WTC11 (cell line): ENCODE results near the gene SSNA1. TPM values are rescaled to one million over a fixed set of nuclear protein-coding genes. Genes with fewer than 3 reads are reported as not detected.

Experiments used
- ATAC-seq: fragments of 200-7000 bp; cut with Tn5 transposase; 2 replicates; pipeline ENCODE4 v1.10.0; 2021; ENCODE audit warnings: mild to moderate bottlenecking, moderate library complexity
- CTCF ChIA-PET: fragments of 300-600 bp; sonication (Branson Sonifier 250); formaldehyde crosslinking; loops from one replicate; lab custom pipeline; 2021; ENCODE audit warnings: antibody characterized with exemption; lab: Charles Lee
- POLR2A ChIA-PET: fragments of 350-600 bp; sonication (Branson Sonifier 250); formaldehyde crosslinking; loops from one replicate; lab custom pipeline; 2021; ENCODE audit warnings: antibody characterized with exemption; lab: Charles Lee
- DNase-seq: peaks from one replicate; pipeline ENCODE4 v3.0.0; 2021; ENCODE audit warnings: low spot score
- H3K27ac Mint-ChIP-seq: 2 replicates; pipeline ENCODE4 v1.8.0; 2021; ENCODE audit warnings: mixed read lengths
- H3K27me3 Mint-ChIP-seq: 2 replicates; pipeline ENCODE4 v1.8.0; 2021; ENCODE audit warnings: low read depth, mild to moderate bottlenecking, moderate library complexity, mixed read lengths
- H3K36me3 Mint-ChIP-seq: 2 replicates; pipeline ENCODE4 v1.8.0; 2021; ENCODE audit warnings: mixed read lengths
- H3K4me1 Mint-ChIP-seq: 2 replicates; pipeline ENCODE4 v1.8.0; 2022; ENCODE audit warnings: mixed read lengths
- H3K4me3 Mint-ChIP-seq: 2 replicates; pipeline ENCODE4 v1.8.0; 2021; ENCODE audit warnings: mild to moderate bottlenecking, moderate library complexity, mixed read lengths
- H3K9me3 Mint-ChIP-seq: 2 replicates; pipeline ENCODE4 v1.8.0; 2021; ENCODE audit warnings: mixed read lengths
- AR ChIP-seq: fragments of 250-450 bp; sonication (Bioruptor Pico); IDR thresholded peaks from 2 replicates; pipeline ENCODE4 v1.9.0; 2021; ENCODE audit warnings: mild to moderate bottlenecking
- ATF3 ChIP-seq: sonication (generic); formaldehyde crosslinking; conservative IDR thresholded peaks from 2 replicates; pipeline ENCODE4 v1.8.1; 2022; ENCODE audit warnings: mild to moderate bottlenecking, missing genetic modification reagents
- ELF4 ChIP-seq: sonication (generic); formaldehyde crosslinking; IDR thresholded peaks from 2 replicates; pipeline ENCODE4 v1.8.1; 2022; ENCODE audit warnings: low read depth, mild to moderate bottlenecking, moderate library complexity, missing genetic modification reagents
- FOXK1 ChIP-seq: sonication (generic); formaldehyde crosslinking; IDR thresholded peaks from 2 replicates; pipeline ENCODE4 v1.8.0; 2022; ENCODE audit warnings: mild to moderate bottlenecking, moderate library complexity, missing genetic modification reagents
- FOXP4 ChIP-seq: sonication (generic); formaldehyde crosslinking; IDR thresholded peaks from 2 replicates; pipeline ENCODE4 v1.8.0; 2022; ENCODE audit warnings: mild to moderate bottlenecking, missing genetic modification reagents
- MAX ChIP-seq: sonication (generic); formaldehyde crosslinking; IDR thresholded peaks from 2 replicates; pipeline ENCODE4 v1.8.0; 2022; ENCODE audit warnings: mild to moderate bottlenecking, missing genetic modification reagents
- MXD4 ChIP-seq: fragments of 250-450 bp; sonication (Bioruptor Pico); IDR thresholded peaks from 2 replicates; pipeline ENCODE4 v1.8.0; 2021; ENCODE audit warnings: mild to moderate bottlenecking, moderate library complexity, borderline replicate concordance
- NFYB ChIP-seq: sonication (generic); formaldehyde crosslinking; conservative IDR thresholded peaks from 2 replicates; pipeline ENCODE4 v1.8.0; 2022; ENCODE audit warnings: low read depth, missing genetic modification reagents
- PRDM15 ChIP-seq: sonication (generic); formaldehyde crosslinking; IDR thresholded peaks from 2 replicates; pipeline ENCODE4 v1.8.0; 2022; ENCODE audit warnings: missing genetic modification reagents
- RELA ChIP-seq: sonication (generic); formaldehyde crosslinking; IDR thresholded peaks from 2 replicates; pipeline ENCODE4 v1.8.1; 2022; ENCODE audit warnings: missing genetic modification reagents, mild to moderate bottlenecking, borderline replicate concordance
- RORB ChIP-seq: fragments of 250-450 bp; sonication (Bioruptor Pico); IDR thresholded peaks from 2 replicates; pipeline ENCODE4 v1.9.0; 2021; ENCODE audit warnings: mild to moderate bottlenecking
- USF1 ChIP-seq: sonication (generic); formaldehyde crosslinking; IDR thresholded peaks from 2 replicates; pipeline ENCODE4 v1.8.0; 2022; ENCODE audit warnings: mild to moderate bottlenecking, missing genetic modification reagents
- ZBTB21 ChIP-seq: sonication (generic); formaldehyde crosslinking; IDR thresholded peaks from 2 replicates; pipeline ENCODE4 v1.8.1; 2023; ENCODE audit warnings: mild to moderate bottlenecking, missing genetic modification reagents, borderline replicate concordance
- ZBTB43 ChIP-seq: sonication (generic); formaldehyde crosslinking; IDR thresholded peaks from 2 replicates; pipeline ENCODE4 v1.8.1; 2023; ENCODE audit warnings: mild to moderate bottlenecking, missing genetic modification reagents
- ZNF219 ChIP-seq: sonication (generic); formaldehyde crosslinking; IDR thresholded peaks from 2 replicates; pipeline ENCODE4 v1.8.0; 2023; ENCODE audit warnings: missing genetic modification reagents, mild to moderate bottlenecking, borderline replicate concordance
- total RNA-seq: library from RNA; stranded (reverse); gene quantifications from 3 replicates; pipeline ENCODE4 v1.2.3, GENCODE V29; 2021

Gene SSNA1
- total RNA-seq, 1 experiment from 2014 or later, result 102 TPM

DNA sequence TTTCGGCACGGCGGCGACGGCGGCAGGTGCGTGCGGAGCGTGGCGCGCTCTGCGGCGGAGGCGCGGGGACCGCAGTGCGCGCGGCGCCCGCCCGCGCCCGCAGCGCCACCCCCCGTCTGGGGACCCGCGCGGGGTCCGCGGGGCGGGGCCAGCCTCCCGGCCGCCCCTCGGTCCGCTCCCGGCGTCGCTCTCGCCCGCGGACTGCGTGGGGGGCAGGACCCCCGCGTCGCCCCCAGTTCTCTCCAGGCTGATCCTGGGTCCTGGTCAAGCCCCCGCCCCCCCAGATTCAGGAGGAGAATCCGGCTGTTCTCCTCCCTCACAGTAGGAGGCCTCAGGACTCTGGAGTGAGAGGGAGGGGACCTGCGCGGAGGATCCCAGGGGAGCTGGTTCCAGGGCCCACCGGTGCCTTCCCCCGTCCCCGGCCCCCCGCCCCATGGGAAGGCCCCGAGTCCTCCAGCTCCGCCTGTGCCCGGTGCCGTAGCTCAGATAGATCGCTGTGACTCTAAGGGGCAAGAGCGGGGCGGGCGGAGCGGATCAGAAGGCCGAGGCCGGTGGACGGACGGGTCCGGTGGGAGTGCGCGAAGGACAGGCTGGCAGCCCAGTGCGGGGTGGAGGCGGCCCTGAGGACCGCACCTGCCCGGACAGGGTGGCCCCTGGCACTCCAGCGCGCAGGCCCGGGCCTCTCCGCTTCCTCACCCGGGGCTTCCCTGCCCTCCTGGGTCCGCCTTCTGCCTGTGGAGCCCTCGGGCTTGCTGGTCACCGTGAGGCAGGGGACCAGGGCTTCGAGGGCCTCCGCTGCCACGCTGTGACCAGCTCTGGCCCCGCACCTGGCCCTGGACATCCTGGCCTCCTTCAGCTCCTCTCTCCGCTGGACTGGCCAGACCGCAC, 34.0 kb downstream of the SSNA1 start, which contains the start of gene RNF208:
RNF208 (minus strand) TSS at position 51 of the 888 bp plus-strand sequence. CDS start 1,028 bp downstream, outside the sequence.
- Mint-ChIP-seq H3K36me3 (no peaks in the 10 kb centered on the region), H3K4me1 (peaks cover under 1% of the 10 kb centered on the region), H3K27me3 (no peaks in the 10 kb centered on the region), H3K27ac (no peak within 1 kb of the TSS), H3K9me3 (no peaks in the 10 kb centered on the region), H3K4me3 (peak within 1 kb of the TSS; percentile 77)
- POLR2A ChIA-PET, result interaction anchor here (0.7 to 2.8 kb wide), 8 partner anchors 11 to 193 kb away, joined by 3 to 12 read pairs (median 4); partner anchors contain the start of genes MAN1B1 and TPRN
- DNase-seq (peak; percentile 58), ATAC-seq (peak; percentile 0)
- no peak for TF ChIP-seq PRDM15
- TF ChIP-seq MAX (CRISPR knock-in tag), result 0 out of 2 replicates have a peak, but pooled peaks have one; percentile 11
- TF ChIP-seq ATF3 (CRISPR knock-in tag), result no peak
- no peak for TF ChIP-seq NFYB (CRISPR knock-in tag)
- no peak for TF ChIP-seq ELF4
- TF ChIP-seq ZNF219 (CRISPR knock-in tag), result no peak
- TF ChIP-seq AR (CRISPR knock-in tag), result no peak
- TF ChIP-seq RELA, result no peak
- CTCF ChIA-PET, result interaction anchor here (0.5 to 8.9 kb wide), 32 partner anchors 9 to 497 kb away, joined by 3 to 143 read pairs (median 4); partner anchors contain the start of genes EXD3, GRIN1, NOXA1 and NPDC1

GRCh38 chr9:137223078-137223970, 34.8 kb downstream of the SSNA1 start:
- peaks cover 3% of the 10 kb centered on the region for H3K4me1 Mint-ChIP-seq
- no peaks in the 10 kb centered on the region for H3K27me3 Mint-ChIP-seq
- ChIA-PET CTCF (interaction anchor here (0.6 to 8.9 kb wide), 35 partner anchors 10 to 459 kb away, joined by 3 to 143 read pairs (median 5); partner anchors contain the start of genes EXD3, GRIN1, NOXA1 and NPDC1), POLR2A (interaction anchor here (0.7 to 2.8 kb wide), 8 partner anchors 12 to 194 kb away, joined by 3 to 12 read pairs (median 4); partner anchors contain the start of genes MAN1B1 and TPRN)
- no peak overlapping the region for H3K27ac Mint-ChIP-seq
- H3K9me3 Mint-ChIP-seq, result no peaks in the 10 kb centered on the region
- no peaks in the 10 kb centered on the region for H3K36me3 Mint-ChIP-seq
- DNase-seq, result peak; percentile 97
- peak; percentile 73 for ATAC-seq
- H3K4me3 Mint-ChIP-seq, result peak overlapping the region; percentile 77
- TF ChIP-seq ZBTB43 (CRISPR knock-in tag) (0 out of 2 replicates have a peak, but pooled peaks have one; percentile 12), NFYB (CRISPR knock-in tag) (peak; percentile 43), FOXK1 (CRISPR knock-in tag) (0 out of 2 replicates have a peak, but pooled peaks have one; percentile 14), ZBTB21 (CRISPR knock-in tag) (peak; percentile 42; the same call in 1 of the 2 replicates), FOXP4 (peak; percentile 50; the same call in 1 of the 2 replicates), RORB (CRISPR knock-in tag) (no peak), MXD4 (no peak), USF1 (CRISPR knock-in tag) (peak; percentile 23; the same call in 1 of the 2 replicates), MAX (CRISPR knock-in tag) (no peak)
